Measurements from ENCODE around the gene PLEK. TPM values are rescaled to one million over a fixed set of nuclear protein-coding genes. Genes with fewer than 3 reads are reported as not detected.
A peak's percentile ranks its signal among the peaks of the same experiment; 100 is the strongest.
"Not testable (repeated sequence)": the region's sequence is repeated elsewhere in the genome, so short reads cannot be mapped to it uniquely, and the experiment has no call there.

The PLEK gene
- total RNA-seq, 1 experiment from 2014 or later: not detected

DNA sequence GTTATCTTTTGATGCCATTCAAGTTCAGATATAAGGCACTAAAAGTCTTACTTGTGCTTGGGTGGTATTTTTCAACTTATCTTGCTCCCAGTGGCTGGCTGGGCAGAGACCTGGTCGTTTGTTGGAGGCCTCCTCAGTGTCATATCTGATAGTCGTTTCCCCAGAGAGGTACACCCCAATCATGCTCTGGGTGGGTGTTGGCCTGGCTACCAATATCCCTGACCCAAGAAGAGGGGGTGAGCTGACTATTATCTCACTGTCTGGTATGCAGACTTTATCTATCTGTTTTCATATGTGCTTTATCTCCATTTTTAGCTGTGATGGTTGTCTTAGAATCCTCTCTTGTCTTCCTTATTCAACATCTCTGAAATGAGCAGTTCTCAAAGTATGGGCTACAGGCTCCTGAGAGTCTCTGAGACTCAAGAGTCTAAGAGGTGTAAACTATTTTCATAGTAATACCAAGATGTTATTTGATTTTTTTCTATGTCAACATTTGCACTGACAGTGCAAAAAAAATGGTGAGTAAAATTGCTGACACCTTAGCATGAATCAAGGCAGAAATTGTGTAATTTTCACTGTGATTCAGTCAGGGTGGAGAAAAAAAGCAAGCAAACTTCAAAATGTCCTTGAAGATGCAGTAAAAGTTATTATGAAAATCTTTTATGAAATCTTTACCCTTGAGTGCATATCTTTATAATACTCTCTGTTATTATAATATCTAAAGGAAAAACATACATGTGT is 12.3 kb upstream of the PLEK start:
- DNase-seq (ENCODE audit: low spot score): no peak

DNA sequence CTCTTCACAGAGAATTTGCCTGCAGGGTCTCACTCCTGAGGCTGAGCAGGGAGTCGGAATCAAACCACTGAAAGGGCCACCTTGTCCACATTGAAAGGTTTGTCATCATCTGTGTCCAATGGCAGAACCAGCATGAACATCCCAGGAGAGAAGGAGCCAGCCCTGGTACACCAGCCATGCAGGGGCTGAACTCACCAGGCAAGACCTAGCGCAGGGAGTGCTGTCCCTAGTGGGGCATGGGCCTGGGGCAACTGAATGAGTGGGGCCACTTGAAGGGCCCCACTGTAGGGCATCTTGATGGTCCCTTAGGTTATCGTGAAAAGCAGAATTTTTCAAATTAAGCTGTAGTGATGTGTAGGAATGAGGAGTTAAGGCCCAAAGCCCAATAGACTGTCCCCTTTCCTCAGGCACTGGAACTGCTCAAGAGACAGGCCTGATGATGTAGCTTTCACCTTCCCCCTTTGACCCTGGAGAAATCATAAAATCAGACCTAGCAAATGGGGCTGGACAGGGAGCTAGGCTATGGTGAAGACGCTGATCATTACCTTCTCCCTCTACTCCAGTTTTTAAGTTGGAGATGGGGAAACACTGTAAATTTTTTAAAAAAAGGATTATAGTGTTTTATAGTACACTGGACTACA is 8.4 kb upstream of the PLEK start:
- no peak for DNase-seq (ENCODE audit: low spot score)

DNA sequence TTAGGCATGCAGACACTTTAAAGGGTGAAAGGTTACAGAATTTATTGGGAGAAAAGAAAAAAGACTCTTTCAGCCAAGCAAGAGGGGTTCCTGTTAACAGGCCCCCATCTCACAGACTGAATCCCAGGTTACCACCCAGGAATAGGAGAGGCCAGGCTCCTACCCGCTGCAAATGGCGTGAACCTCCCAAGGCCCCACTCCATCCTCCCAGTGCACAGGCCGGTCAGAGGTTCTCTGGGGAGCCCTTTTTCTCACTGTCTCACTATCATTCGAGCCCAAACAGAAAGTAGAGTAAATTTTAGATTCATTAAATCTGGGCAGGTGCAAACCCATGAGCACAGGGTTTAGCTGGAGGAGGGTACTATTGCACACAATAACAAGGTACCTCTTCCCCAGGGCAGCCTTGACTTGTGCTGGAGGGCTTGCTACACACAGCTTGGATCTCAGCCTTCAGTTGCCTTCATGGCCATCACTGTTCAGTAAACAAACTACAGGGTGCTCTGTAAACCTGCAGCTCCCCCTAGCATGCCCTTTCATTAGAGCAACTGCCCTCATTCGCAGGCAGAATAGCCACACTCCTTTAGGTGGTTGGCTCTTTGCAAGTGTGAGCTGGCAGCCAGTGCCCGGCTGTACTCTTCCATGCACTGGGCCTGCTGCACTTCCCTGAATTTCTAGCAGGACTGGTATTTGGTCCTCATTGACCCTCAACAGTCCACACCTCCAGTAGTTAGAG is 7.3 kb upstream of the PLEK start:
- DNase-seq (ENCODE audit: low spot score): peak; percentile 64

DNA sequence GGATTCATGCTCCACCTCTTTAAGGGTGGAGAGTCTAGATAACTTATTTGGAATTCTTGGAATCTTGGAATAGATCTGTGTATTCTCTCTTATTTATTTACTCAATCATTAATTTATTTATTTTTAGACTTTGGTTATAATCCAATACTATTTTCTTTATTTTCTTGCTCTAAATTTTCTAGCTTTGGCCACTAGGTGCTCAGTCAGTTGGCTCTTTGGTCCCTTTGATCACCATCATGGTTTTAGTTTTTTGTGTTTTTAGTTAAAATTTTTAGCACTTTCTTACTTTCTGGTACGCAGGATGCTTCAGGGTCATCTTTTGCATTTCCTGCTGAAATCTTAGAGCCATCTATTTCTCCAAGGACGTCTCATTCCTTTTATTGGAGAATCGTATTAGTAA is 5.2 kb upstream of the PLEK start:
- no peak for DNase-seq (ENCODE audit: low spot score)

DNA sequence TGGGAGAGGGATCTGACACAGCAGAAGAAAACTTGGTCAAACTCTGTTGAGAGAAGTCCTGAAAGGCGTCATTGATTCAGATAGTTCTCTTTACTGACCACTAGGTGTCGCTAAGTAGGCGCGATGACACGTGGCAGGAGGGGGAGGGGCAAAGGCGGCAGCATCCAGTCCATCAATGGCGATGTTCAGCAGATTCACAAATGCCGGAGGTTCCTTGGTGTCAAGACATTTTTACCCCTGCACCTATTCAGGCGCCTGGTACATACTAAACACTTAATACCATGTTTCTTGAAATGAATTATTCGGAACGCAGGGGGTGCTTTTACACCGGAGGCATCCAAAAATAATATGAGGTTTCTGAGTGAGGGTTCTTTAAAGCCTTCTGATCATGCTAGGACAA is 3.0 kb upstream of the PLEK start:
- peak; percentile 72 for DNase-seq (ENCODE audit: low spot score)

DNA sequence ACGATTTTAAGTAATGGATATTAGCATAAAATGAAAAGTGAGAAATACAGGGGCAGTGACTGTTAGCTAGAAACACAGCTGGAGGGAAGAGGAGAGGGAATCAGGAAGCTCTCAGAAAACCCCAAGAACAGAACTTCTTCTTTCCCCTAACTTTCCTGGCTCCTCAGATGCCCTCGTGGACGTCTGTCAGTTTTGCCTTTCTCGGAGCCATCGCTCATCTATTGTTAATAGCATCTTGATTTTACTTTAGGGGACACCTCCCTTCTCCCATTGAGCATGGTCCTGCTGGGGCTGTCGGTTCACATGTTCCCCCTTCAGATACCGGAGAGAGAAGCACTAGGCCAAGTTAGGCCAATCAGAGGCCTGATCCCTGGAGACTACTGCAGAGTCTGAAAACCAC is 2.3 kb upstream of the PLEK start:
- no peak for DNase-seq (ENCODE audit: low spot score)

DNA sequence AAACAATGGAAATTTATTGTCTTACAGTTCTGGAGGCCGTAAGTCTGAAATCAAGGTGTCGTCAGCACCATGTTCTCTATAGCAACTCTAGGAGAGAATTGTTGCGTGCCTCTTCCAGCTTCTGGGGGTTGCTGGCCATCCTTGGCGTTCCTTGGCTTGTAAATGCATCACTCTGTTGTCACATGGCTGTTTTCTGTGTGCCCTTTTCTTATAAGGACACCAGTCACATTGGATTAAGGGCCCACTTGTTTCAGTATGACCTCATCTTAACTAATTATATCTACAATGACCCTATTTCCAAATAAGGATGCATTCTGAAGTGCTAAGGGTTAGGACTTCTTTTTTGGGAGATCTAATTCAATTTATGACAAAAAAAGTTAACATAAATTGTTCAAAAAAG is 1.4 kb upstream of the PLEK start:
- DNase-seq (ENCODE audit: low spot score): no peak

DNA sequence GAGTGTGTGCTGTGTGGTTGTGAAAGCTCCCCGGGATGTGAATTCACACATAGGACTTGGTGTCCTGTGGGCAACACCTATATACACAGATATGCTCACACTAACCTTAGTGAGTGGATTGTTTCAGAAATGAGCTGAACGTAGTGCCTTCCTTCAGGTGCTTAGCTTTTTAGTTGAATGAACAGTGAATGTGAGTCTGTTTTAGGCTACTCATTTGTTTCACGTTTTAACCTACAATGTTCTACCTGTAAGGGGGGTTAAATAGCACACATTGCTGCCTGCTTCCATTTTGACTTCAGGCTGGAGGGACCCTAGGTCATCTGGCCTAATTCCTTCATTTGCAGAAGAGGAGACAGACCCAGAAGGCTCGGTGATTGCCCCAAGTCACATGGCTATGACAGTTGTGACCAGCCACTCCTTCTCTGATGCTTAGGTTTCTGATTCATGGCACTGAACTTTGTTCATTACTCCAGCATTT is 1.0 kb downstream of the PLEK start:
- no peak for DNase-seq (ENCODE audit: low spot score)

DNA sequence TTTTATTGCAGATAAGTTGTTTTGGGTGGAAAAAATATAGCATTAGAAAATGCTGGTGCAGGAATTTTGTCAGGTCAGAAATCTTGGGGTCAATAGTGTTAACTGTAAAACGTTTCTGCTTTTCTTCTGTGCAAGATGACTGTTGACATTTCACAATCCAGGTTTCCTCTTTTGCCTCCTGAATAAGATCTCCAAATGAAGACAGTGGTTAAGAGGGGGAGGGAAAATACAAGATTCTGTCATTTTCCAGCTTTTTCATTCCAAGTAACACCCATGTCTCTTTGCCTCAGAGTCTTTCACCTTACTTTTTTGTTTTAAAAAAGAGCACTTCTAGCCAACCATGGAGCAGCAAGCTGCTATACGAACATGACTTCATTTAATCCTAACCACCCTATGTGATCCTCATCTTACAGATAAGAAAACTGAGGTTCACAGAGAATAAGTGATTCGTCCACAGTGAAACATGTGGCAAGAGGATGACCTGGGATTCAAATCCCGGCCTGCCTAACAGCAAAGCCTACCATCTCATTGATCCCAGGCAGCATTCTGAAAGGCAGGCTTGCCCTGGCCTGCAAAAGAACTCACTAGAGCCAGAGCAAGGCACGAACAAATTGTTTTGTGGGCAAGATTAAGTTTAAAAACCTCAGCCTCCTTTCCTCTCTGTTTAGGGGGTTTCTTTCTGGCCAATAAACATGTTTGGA is 3.0 kb downstream of the PLEK start:
- DNase-seq (ENCODE audit: low spot score): no peak

DNA sequence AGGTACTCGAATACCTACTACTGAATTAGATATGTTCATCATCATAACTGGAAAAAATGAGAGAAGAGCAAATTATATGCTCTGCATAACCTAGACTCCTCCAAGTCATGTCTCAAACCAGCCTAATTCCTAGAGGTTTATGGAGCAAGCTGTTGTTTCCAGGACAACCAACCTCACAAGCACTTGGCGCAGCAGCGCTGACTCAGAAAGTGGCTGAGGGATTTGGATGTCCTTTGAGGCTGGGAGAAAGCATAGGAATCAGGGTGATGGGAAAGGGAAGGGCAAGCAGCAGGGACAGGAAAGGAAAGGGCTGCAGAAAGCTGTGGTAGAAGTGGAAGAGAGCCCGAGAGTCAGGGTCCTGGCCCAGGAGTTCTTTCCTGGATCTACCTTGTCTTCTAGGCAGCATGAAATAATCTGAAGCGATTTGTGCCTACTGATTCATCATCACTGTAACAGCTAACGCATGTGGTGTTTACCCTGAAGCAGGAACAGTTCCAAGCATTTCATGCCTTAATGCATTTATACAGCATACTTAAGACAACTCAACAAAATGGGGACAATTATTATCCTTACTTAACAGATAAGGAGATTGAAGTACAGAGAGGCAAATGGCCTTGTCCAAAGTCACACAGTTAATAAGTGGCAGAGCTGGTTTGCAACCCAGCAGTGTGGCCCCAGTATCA is 3.7 kb downstream of the PLEK start:
- DNase-seq (ENCODE audit: low spot score): peak; percentile 65

DNA sequence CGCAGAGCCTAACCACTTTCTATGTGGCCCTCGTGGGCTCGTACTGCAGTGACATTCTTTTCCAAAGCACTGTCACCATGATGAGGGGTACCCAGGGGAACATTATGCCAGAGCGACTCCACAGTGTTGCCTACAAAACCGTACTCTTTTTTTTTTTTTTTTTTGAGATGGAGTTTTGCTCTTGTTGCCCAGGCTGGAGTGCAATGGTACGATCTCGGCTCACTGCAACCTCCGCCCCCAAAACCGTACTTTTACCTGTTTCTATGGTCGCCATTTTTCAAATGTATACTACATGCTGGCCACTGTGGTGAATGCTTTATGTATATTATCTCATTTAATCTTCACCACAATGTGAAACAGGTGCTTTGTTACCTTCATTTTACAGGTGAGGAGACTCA is 4.3 kb downstream of the PLEK start:
- no peak for DNase-seq (ENCODE audit: low spot score)

DNA sequence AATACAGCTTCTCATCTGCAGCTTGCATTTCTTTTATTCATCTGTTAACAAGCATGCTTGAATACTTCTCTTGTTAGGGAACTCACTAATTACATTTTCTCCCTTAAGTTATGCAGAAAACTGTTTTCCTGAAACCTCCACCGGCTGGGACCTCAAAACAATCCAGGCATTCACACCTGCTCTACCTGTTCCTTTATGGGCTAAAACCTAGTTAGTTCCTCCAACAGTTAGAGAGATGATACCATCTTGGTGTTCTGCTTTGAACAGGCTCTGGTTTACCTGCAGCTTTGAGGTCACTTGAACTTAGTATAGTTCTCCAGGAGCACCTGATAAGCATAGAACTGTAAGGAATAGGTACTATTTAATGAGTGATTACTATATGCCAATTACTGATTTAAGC is 6.1 kb downstream of the PLEK start:
- no peak for DNase-seq (ENCODE audit: low spot score)

DNA sequence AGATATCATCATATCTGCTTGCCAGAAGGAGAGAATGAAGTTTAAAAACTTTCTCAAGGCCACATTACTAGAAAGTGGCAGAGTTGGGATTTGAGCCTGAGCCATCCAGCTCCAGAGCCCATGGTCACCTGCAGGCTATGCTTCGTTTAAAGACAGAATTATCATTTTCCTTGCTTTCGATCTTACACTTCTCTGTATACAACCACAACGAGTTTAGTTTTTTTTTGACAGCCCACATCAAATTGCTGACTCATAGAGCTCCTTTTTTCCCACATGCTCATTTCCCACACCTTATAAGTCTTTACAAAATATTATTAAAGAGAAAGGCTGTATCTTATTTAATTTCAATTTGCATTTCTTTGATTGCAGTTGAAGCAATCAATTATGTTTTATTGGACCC is 6.5 kb downstream of the PLEK start:
- DNase-seq (ENCODE audit: low spot score): no peak

DNA sequence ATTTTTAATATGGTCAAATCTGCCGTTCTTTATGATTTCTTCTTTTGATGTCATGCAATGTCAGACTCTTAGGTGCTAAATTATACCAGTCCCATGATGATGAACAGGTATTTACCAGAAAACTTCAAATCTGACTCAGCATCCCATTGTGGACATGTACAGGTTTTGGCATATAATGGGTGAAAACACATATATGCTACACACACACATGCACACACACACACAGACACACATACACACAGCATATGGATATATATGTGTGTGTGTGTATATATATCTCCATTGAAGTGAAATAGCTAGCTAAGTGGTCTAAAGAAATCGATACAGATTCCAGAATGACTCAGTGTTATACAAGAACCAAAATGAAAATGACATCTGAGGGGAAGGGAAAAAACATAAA is 7.4 kb downstream of the PLEK start:
- no peak for DNase-seq (ENCODE audit: low spot score)

DNA sequence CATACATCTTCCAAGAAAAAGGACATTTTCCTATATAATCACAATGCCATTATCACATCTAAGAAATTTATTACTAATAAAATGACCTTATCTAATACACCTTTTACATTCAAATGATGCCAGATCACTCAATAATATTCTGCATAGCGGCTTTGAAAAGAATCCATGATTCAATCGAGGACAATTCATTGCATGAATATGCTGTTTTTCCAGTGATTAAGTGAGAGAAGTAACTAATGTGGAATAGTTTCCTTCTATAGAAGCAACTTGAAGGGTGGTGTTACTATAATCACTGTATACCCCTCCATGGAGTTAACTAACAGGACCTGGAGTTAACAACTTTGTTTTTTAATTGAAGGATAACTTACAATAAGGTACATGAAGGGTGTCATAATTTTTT is 9.1 kb downstream of the PLEK start:
- no peak for DNase-seq (ENCODE audit: low spot score)

DNA sequence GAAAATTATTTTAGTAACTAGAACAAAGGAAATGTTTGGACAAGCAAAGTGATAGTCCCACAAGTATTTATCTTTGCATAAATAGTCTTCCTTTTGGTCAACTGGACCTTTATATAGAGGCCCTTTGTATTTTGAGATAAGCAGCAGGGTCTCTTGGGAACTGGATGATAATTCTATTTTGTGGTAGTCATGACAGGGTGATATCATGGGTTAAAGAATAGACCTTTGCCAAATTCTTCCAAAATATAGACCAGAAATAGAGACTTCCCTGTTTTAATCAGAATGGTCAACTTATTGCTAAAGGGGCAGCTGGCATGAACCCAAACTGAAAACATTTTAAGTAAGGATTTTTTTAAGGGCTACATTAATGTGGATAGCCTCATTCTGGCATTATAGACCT is 10.5 kb downstream of the PLEK start:
- no peak for DNase-seq (ENCODE audit: low spot score)

DNA sequence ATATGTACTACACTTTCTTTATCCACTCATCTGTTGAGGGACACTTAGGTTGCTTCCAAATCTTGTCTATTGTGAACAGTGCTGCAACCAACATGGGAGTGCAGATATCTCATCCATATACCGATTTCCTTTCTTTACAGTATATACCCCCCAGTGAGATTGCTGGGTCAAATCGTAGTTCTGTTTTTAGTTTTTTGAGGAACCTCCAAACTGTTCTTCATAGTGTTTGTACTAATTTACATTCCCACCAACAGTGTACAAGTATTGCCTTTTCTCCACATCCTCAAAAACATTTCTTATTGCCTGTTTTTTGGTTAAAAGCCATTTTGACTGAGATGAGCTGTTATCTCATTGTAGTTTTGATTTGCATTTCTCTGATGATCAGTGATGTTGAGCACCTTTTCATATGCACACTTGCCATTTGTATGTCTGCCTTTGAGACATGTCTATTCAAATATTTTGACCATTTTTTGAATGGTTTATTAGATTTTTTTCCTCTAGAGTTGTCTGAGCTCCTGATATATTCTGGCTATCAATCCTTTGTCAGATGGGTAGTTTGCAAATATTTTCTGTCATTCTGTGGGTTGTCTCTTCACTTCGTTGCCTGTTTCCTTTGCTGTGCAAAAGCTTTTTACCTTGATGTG is 12.2 kb downstream of the PLEK start:
- DNase-seq (ENCODE audit: low spot score): no peak

DNA sequence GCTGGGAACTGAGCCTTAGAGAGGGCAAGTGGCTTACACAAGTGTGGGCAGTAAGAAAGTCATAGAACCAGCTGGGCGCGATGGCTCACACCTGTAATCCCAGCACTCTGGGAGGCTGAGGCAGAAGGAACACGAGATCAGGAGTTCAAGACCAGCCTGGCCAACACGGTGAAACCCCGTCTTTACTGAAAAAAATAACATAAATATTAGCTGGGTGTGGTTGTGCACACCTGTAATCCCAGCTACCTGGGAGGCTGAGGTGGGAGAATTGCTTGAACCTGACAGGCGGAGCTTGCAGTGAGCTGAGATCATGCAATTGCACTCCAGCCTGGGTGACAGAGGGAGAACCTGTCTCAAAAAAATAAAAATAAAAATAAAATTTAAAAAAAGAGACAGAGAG is 13.7 kb downstream of the PLEK start:
- not testable (repeated sequence) for DNase-seq (ENCODE audit: low spot score)

DNA sequence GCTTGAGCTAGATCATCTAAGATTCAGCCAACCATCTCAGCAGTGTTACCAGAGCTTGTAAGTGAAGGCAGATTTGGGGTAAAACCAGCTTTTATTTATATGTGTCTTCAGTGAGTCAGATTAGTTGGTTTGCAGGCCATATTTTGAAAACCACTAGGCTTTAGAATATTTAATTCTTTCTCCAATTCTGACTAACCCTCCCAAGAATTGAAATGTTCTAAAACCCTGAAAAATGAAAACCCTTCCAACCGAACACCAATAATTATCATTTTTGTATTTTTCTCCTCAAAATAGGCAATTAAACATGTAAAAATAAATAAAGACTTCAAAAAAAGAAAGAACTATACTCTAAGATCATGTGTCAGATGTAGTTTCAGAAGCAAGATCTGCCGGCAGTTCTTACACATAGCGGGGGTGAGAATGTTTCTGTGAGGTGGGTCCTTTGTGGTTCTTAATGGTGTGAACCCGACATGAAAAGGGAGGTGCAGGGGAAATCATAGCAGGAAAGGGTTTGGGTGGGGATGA is 14.2 kb downstream of the PLEK start:
- no peak for DNase-seq (ENCODE audit: low spot score)

DNA sequence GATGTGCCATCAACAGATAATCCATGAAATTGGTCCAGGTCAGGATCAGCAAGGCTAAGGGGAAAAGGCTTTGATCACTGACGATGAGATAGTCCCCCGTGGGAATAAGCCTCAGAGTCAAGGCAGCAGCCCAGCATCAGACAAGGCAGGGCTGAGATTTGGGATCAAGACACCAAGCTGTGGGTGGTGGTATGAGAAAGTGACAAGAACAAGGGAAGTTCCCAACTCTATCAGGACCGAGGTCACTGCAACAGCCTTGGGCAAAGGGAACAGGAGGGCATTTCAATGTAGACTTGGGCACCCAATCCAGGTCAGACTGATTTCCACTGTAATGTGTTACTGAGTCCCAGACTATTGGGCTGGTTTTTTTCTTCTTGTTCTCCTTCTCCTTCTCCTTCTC is 18.7 kb downstream of the PLEK start:
- DNase-seq (ENCODE audit: low spot score): no peak

DNA sequence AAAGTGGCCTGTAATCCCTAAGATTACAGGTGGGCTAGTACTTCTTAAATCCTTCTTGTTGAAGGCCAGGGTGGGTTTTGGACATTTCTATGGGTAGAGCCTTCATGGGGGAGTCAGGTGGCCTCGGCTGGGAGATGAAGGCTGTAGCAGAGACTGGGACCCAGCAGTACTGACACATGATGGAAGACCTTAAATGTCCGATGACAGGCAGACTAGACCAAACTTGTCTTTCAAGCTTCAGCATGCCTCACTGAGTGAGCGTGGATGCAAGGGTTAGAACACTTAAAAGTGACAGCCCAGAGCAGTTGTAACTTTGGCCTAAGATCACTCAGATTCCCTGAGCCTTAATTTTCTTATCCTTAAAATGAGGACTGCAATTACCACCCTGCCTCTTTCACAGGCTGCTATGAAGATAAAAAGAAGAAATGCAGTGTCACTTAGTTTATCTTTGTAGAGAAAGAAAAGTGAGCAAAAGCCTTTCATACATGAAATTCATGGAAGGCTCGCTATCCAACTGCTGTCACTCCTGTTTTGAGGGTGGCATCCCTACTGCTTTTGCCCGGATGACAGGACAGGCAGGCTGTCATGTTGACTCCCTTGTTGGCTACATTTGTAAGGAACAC is 19.5 kb downstream of the PLEK start:
- DNase-seq (ENCODE audit: low spot score): no peak
